ENCODE measurements around the gene RAD51. TPM values are rescaled to one million over a fixed set of nuclear protein-coding genes. Genes with fewer than 3 reads are reported as not detected.

RAD51 gene
- total RNA-seq, 1 experiment from 2014 or later, result 30.3 TPM

- DNase-seq (ENCODE audit: low read depth, low spot score) (no peak), ATAC-seq (no peak)
- no peak overlapping the region for H3K27ac ChIP-seq (ENCODE audit: low read length)
- intact Hi-C loops (cut with micrococcal nuclease; ENCODE audit: unreplicated experiment) (no loop called here), in situ Hi-C loops (cut with HindIII; ENCODE audit: low pct_unique_long_range_greater_than_20kb, low sequenced_read_pairs) (no loop called here)
- H3K27me3 ChIP-seq (ENCODE audit: control insufficient read depth, insufficient read depth, low read length), result no peaks in the 10 kb centered on the region
- H3K4me1 ChIP-seq (ENCODE audit: control insufficient read depth, insufficient read depth, low read length), result no peaks in the 10 kb centered on the region
- no peaks in the 10 kb centered on the region for H3K9me3 ChIP-seq (ENCODE audit: control insufficient read depth, insufficient read depth, low read depth, low read length)
- ChIA-PET CTCF (interaction anchor here (0.7 to 1.0 kb wide), 3 partner anchors 176 to 234 kb away, joined by 3 to 7 read pairs (median 5); no protein-coding TSS in a partner anchor), POLR2A (interaction anchor here (0.7 to 0.9 kb wide), 3 partner anchors 10 to 221 kb away, joined by 5 to 7 read pairs (median 5); no protein-coding TSS in a partner anchor)
- H3K4me3 ChIP-seq (ENCODE audit: low read depth in 2 of 2, low read length in 2 of 2), result no peak overlapping the region
- no peaks in the 10 kb centered on the region for H3K36me3 ChIP-seq (ENCODE audit: control insufficient read depth, insufficient read depth, low read length)
- TF ChIP-seq, protein P1, sequence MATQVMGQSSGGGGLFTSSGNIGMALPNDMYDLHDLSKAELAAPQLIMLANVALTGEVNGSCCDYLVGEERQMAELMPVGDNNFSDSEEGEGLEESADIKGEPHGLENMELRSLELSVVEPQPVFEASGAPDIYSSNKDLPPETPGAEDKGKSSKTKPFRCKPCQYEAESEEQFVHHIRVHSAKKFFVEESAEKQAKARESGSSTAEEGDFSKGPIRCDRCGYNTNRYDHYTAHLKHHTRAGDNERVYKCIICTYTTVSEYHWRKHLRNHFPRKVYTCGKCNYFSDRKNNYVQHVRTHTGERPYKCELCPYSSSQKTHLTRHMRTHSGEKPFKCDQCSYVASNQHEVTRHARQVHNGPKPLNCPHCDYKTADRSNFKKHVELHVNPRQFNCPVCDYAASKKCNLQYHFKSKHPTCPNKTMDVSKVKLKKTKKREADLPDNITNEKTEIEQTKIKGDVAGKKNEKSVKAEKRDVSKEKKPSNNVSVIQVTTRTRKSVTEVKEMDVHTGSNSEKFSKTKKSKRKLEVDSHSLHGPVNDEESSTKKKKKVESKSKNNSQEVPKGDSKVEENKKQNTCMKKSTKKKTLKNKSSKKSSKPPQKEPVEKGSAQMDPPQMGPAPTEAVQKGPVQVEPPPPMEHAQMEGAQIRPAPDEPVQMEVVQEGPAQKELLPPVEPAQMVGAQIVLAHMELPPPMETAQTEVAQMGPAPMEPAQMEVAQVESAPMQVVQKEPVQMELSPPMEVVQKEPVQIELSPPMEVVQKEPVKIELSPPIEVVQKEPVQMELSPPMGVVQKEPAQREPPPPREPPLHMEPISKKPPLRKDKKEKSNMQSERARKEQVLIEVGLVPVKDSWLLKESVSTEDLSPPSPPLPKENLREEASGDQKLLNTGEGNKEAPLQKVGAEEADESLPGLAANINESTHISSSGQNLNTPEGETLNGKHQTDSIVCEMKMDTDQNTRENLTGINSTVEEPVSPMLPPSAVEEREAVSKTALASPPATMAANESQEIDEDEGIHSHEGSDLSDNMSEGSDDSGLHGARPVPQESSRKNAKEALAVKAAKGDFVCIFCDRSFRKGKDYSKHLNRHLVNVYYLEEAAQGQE (IDR thresholded peaks at IDR 0.05; ENCODE audit: insufficient read depth in 1 of 2, low read depth in 2 of 2, low read length in 1 of 2), result no peak
- TF ChIP-seq SIN3A (IDR thresholded peaks at IDR 0.05; ENCODE audit: borderline replicate concordance, insufficient read depth, low read depth, low read length) (no peak), TCF7L2 (IDR thresholded peaks at IDR 0.05; ENCODE audit: low read depth, low read length) (no peak), POLR2AphosphoS5 (IDR thresholded peaks at IDR 0.05; ENCODE audit: low read depth, low read length) (no peak), CTCF (IDR thresholded peaks at IDR 0.05) (no peak; the same call in 1 of the 2 replicates)
- no TSS peak for BruUV-seq (replicated peaks)
These were observed 49.2 kb downstream of the RAD51 start for GRCh38 chr15:40743921-40744814.

- Histone ChIP-seq H3K27ac (ENCODE audit: low read length) (no peak overlapping the region), H3K36me3 (ENCODE audit: control insufficient read depth, insufficient read depth, low read length) (no peaks in the 10 kb centered on the region), H3K4me3 (ENCODE audit: low read depth in 2 of 2, low read length in 2 of 2) (no peak overlapping the region), H3K9me3 (ENCODE audit: control insufficient read depth, insufficient read depth, low read depth, low read length) (no peaks in the 10 kb centered on the region), H3K4me1 (ENCODE audit: control insufficient read depth, insufficient read depth, low read length) (no peaks in the 10 kb centered on the region), H3K27me3 (ENCODE audit: control insufficient read depth, insufficient read depth, low read length) (no peaks in the 10 kb centered on the region)
- no TSS peak for BruUV-seq (replicated peaks)
- ChIA-PET CTCF (interaction anchor here (1.0 kb wide), 1 partner anchor 176 kb away, joined by 3 read pairs; no protein-coding TSS in a partner anchor), POLR2A (interaction anchor here (0.7 to 0.9 kb wide), 2 partner anchors 193 to 220 kb away, joined by 5 to 7 read pairs; no protein-coding TSS in a partner anchor)
- DNase-seq (ENCODE audit: low read depth, low spot score), result no peak
- in situ Hi-C loops (cut with HindIII; ENCODE audit: low pct_unique_long_range_greater_than_20kb, low sequenced_read_pairs) (no loop called here), intact Hi-C loops (cut with micrococcal nuclease; ENCODE audit: unreplicated experiment) (no loop called here)
- TF ChIP-seq POLR2AphosphoS5 (IDR thresholded peaks at IDR 0.05; ENCODE audit: low read depth, low read length) (no peak), SIN3A (IDR thresholded peaks at IDR 0.05; ENCODE audit: borderline replicate concordance, insufficient read depth, low read depth, low read length) (no peak), TCF7L2 (IDR thresholded peaks at IDR 0.05; ENCODE audit: low read depth, low read length) (no peak), CTCF (IDR thresholded peaks at IDR 0.05) (no peak)
- TF ChIP-seq, protein P1 (IDR thresholded peaks at IDR 0.05; ENCODE audit: insufficient read depth in 1 of 2, low read depth in 2 of 2, low read length in 1 of 2), result no peak
- no peak for ATAC-seq
These were observed 49.8 kb downstream of the RAD51 start for GRCh38 chr15:40744815-40745152.
